ENCODE data around the gene ST7. TPM values are rescaled to one million over a fixed set of nuclear protein-coding genes. Genes with fewer than 3 reads are reported as not detected.

The ST7 gene
- total RNA-seq, 1 experiment from 2014 or later = 12.9 TPM

- H3K79me2 ChIP-seq (ENCODE audit: insufficient read depth, low read length) = no peaks in the 10 kb centered on the region
- H3K4me1 Mint-ChIP-seq = peaks cover 18% of the 10 kb centered on the region in 2 experiments
Observed at GRCh38 chr7:117176206-117176605, 222.9 kb downstream of the ST7 start.

More at GRCh38 chr7:117176206-117176605, 222.9 kb downstream of the ST7 start:
- no peak overlapping the region for H3K18ac ChIP-seq (ENCODE audit: insufficient read length, low read depth, low read length)
- Mint-ChIP-seq H3K9me3 (no peaks in the 10 kb centered on the region), H3K27ac (no peak overlapping the region), H3K4me3 (no peak overlapping the region), H3K27me3 (ENCODE audit: low read depth) (no peaks in the 10 kb centered on the region), H3K36me3 (ENCODE audit: insufficient read depth in 1 of 3, low read depth in 3 of 3) (no peaks in the 10 kb centered on the region)
- H4K5ac ChIP-seq (ENCODE audit: insufficient read length, low read depth, low read length) = no peak overlapping the region
- H2BK15ac ChIP-seq (ENCODE audit: low read depth, low read length) = no peak overlapping the region
- H3K79me1 ChIP-seq (ENCODE audit: insufficient read depth, low read depth, low read length, poor library complexity, severe bottlenecking) = no peaks in the 10 kb centered on the region
- no peak overlapping the region for H3K23ac ChIP-seq (ENCODE audit: insufficient read length, low read depth, low read length)
- H4K8ac ChIP-seq (replicated peaks; ENCODE audit: insufficient read length, low read depth, low read length) = no peak overlapping the region
- H3K14ac ChIP-seq (ENCODE audit: insufficient read depth, low read length) = no peak overlapping the region
- no peak overlapping the region for H3K27ac ChIP-seq (ENCODE audit: insufficient read length, low read depth, low read length)
- H3K9ac ChIP-seq (ENCODE audit: extremely low read depth, insufficient read length, low read length) = no peak overlapping the region
- no peaks in the 10 kb centered on the region for H3K9me3 ChIP-seq (ENCODE audit: control insufficient read depth, low read depth, low read length)
- H2BK5ac ChIP-seq (ENCODE audit: insufficient read length, low read length) = no peak overlapping the region
- H2BK120ac ChIP-seq (ENCODE audit: low read depth, low read length, poor library complexity, severe bottlenecking) = no peak overlapping the region
- no peak overlapping the region for H3K56ac ChIP-seq (ENCODE audit: insufficient read length, low read depth, low read length)
- no peaks in the 10 kb centered on the region; the same call in 1 of the 2 replicates for H3K4me1 ChIP-seq (ENCODE audit: insufficient read depth, low read length)
- H3K4me2 ChIP-seq (ENCODE audit: insufficient read depth, insufficient read length, low read length) = no peak overlapping the region
- H2BK12ac ChIP-seq (ENCODE audit: insufficient read length, low read depth, low read length) = no peak overlapping the region
- H4K91ac ChIP-seq (ENCODE audit: insufficient read length, low read depth, low read length) = no peak overlapping the region
- H2AFZ ChIP-seq (ENCODE audit: low read length) = no peak overlapping the region
- H3K23me2 ChIP-seq (ENCODE audit: insufficient read length, low read depth, low read length, poor library complexity, severe bottlenecking) = no peaks in the 10 kb centered on the region
- no peak for DNase-seq
- H2AK5ac ChIP-seq (ENCODE audit: insufficient read length, low read length) = no peak overlapping the region
- H3T11ph ChIP-seq (ENCODE audit: low read length) = no peak overlapping the region
- no peaks in the 10 kb centered on the region for H3K27me3 ChIP-seq (ENCODE audit: insufficient read depth, low read length)
- no peak overlapping the region for H3K4ac ChIP-seq (ENCODE audit: low read depth, low read length)
- TF ChIP-seq CTCF (conservative IDR thresholded peaks at IDR 0.05) = no peak
- no CpG with 5 or more reads among the region's 2 CpGs for WGBS (ENCODE audit: extremely low coverage, insufficient read length, low lambda C conversion rate)
- H4K20me1 ChIP-seq (ENCODE audit: control insufficient read depth, insufficient read depth, insufficient read length) = no peaks in the 10 kb centered on the region
- H2BK20ac ChIP-seq (ENCODE audit: low read depth, low read length, poor library complexity, severe bottlenecking) = no peak overlapping the region
